Activated T-helper 1 cell treated with anti-CD3 and anti-CD28 coated beads, Interleukin-2, amount 50 U/mL, for 16 hours (primary cell): ENCODE data around the gene MACROD2.

ENCODE experiments used
- DNase-seq, 2 donors: peaks; one replicate each; pipeline ENCODE4 v3.0.0-alpha.2; 2020; ENCODE audit warnings: low read depth in 1 of 2, low spot score in 1 of 2

MACROD2 gene

DNA sequence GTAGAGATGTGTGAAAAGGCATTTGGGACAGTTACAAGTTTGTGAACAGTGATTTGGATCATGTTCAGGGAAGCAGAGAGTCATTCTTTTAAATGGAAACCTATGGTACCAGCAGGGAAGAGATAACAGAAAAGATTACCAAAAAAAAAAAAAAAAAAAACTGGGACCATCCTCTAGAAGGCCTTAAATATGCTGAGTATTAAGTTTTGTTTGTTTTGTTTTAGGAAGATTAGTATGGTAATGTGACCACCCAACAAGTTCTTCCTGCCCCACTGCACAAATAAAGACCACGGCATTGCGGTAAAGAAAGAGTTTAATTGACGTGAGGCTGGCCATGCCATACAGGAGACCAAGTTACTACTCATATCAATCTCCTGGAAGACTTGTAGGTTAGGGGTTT, 1631.8 kb downstream of the MACROD2 start:
- no peak for DNase-seq

DNA sequence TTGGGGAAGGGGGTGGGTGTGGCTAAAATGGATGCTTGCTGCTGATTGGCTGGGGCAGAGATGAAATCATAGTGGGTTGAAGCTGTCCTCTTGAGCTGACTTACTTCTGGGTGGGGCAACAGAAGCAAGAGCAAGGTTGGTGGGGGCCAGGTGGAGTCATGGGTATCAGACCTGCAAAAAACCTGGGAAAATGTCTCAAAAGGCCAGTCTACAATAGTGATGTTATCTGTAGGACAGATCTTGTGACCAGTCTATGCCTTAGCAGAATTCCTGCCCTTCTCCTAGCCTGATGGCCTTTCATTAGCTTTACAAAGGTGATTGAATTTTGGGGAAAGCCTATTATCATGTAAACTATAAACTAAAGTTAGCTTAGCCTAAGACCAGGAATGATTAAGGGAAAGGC, 1632.2 kb downstream of the MACROD2 start:
- DNase-seq: no peak

DNA sequence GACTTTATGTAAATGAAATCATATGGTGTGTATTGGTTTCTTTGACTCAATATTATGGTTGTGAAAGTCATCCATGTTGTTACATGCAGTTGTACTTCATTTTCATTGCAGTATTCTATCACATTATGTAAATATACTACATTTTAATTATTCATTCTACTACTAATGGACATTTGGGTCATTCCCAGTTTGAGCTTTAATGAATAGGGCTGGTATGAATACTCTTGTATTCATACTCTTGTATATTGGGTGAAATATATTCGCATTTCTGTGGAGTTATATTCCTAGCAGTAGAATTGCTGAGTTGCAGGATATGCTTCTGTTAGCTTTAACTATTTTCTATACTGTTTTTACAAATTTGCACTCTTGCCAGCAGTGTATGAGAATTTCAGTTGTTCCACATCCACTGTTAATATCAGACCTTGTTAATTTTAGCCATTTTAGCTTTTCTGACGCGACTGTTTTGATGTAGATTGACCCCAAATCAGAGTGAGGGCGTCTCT, 1633.6 kb downstream of the MACROD2 start:
- DNase-seq: no peak

DNA sequence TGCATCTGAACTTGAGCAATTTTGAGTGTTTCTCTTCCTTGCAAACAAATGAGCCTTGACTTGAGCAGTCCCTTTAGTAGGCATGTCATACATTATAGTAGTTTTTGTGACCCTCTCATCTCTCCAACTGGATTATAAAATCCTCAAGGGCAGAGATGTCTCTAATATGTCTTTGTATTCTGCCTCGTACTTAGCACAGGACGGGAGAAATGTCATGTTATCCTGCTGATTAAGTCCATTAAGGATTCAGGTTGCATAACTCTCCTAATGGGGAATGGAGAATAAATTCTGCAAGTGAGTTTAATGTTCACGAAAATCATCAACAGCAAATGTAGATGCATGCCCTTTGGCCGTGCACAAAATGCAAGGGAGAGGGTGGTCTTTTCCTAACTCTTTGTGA, 1635.0 kb downstream of the MACROD2 start:
- DNase-seq: no peak

DNA sequence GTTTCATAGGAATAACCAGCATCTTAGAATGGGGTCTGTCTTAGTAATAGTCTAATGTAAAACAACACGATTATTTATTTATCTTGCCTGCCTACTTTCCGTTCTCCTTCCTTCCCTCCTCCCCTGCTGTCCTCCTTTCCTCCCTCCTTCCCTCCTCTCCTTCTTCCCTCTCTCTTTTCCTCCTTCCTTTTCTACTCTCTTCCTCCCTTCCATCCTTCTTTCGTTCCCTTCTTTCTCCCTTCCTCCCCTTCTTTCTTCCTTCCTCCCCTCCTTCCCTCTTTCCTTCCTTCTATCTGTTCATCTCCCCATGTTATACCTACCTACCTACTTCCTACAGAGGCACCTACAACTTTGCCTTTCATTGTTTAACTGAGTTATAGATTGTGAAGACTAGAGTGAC, 1637.4 kb downstream of the MACROD2 start:
- DNase-seq: no peak

DNA sequence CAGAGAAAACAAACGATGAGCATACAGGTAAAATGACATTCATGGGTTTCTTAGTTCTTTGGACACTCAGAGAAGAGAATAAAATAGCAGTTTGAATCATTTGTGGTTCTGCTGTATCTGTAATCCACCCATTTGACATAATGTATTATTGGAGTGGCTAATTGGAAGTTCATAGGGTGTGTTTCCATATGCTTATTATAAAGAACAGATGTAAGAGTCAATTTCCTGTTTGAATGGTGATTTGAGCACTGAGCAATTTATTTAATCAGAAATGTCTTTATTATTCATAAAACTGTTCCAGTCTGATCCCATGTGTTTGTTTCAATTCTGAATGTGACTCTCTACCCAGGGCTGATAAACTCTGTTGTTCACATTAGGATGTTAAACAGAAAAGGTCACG, 1638.8 kb downstream of the MACROD2 start:
- DNase-seq: no peak

DNA sequence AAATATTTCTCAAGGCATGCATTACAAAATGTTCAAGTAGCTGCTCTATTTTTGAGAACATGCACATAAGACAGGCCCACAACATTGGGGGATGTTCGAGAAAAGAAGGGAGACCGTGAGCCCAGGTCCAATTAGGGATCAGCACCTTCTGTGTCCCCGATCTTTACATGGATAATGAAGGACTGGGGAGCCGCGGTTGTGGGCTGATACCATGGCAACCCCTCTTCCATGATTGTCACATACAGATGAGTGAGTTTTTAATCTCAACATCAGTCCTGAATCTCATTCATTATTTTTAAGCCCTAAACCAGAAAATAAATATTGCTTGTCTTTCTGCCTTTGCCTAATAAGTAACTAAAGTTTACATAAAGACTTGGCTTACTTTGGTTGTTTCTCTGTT, 1642.2 kb downstream of the MACROD2 start:
- DNase-seq: no peak

DNA sequence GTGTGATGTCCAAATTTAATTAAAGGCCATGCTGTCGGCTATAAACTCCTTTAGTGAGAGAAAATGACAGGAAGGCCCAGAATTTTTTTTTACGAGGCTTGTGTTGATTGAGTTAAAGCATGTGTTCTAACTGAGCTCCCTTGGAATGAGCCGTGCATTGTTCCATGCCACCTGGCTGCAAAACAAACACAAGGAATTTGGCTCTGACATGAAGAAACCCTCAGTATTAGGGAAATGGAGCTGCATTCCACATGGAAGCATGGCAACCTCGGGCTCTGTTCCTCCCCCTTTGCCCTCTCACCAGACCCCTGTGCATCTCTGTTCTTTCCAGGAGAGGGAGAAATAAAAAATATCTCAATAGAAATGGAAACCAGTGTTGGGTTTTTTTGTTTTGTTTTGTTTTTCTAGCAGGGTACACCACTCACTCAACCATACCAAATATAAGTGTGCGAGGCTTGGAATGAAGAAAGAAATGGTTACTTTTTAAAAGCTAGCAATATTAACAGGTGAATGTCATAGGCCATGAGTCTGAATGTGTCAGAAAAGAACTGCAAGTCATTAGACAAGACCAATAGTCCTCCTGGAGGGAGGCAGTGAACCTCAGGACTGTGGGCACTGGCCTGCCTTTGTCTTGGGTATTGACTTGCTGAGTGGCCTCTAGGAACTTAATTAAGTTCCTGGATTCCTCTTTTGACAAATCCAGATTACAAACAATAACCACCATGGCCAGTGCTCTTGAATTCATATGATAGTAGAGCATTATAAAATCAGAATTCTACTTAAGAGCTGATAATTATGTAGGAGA, 1642.8 kb downstream of the MACROD2 start:
- no peak for DNase-seq

DNA sequence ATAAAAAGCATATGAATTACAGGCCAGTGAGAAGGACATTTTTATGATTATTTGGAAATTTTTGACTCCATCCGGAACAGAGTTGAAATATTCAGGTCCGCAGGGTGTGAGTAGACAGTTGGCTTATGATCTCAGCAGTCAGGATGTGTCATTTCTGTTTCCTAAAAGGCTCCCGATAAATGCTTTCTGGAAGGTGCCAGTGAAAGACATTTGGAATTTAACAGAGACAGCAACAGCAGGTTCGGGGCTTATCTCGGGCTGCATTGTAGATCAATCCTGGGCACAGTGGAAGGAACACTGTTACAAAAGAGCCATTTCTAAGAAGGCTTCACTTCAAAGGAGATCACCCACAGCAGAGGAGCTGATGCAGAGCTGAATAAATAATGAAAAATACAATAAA, 1643.5 kb downstream of the MACROD2 start:
- DNase-seq: no peak

DNA sequence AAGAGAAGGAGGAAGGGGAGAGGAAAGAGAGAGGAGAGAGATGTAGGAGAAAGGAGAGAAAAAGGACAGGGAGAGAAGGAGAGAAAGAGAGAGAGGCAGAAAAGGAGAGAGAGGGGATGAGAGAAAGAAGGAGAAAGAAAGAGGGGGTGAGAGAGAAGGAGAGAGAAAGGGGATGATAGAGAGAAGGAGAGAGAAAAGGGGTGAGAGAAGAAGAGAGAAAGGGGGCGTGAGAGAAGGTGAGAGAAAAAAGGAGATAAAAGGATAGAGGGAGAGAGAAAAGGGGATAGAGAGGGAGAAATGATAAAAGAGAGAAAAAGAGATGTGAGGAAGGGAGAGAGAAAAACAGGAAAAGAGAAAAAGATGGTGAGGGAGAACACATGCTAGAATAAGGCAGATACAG, 1644.5 kb downstream of the MACROD2 start:
- DNase-seq: no peak

DNA sequence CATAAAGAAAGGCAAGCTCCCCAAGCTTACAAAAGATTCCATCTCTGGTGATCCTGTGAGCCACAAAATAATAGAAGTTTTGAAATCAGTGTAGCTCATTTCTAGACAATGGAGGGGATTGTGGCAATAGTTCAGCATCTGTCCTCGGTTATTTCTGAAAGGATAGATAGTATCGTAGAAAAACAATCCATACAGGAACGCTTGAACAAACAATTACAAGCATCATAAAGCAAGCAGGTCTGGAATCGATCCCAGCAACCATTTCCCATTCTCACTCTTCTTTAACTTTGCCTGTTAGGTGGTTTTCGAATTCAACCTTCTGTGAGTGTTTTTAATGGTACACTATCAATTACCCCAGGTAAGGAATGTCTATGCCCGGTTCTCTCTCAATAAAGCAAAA, 1646.8 kb downstream of the MACROD2 start:
- no peak for DNase-seq

DNA sequence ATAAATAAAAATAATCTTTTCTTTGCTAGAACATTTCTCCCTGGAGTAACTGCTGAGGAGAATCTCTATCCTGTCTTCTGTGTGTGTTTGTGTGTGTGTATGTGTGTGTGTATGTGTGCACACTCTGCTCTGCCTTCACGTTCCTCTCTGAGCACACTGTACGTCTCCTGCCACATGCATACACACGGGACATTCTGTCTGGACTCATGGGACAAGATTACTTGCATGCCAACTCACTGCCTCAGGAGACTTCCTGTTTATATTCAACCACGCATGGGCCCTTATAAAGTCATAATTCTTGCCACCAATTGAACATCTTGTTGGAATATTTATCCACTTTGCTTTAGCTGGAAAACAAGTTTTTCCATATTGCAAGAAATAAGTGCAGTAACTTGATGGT, 1647.4 kb downstream of the MACROD2 start:
- no peak for DNase-seq

DNA sequence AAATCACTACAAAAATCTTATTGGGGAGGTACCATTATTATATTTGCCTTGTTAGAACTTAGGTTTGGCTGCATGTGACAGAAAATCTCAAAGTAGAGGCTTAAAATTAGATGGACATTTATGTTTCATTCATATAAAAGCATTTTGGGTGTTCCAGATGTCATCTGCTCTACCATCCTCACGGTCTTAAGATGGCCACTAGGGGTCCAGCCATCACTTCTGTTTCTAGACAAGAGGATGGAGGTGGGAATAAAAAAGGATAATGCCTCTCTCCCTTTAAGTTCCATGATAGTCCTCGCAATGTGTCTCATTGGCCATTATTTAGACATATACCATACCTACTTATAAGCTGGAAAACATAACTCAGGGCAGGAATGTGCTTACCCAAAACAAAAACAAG, 1648.4 kb downstream of the MACROD2 start:
- no peak for DNase-seq

DNA sequence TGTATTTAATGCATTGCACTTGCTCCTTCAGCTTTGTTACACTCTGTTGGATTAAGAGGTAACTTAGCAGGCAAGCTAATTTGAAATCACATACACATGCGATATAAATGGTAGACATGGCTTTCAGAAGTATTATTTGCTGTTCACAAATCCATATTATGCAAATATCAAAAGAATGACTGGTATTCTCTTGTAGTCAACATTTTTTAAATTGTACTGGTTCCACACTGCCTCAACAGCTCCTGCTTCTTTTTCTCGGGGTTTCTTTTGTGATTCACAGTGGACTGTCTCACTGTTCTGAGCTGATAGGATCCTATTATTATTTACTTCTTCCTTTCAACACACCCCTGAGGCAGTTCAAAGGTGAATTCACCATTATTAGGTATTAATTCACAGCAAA, 1650.5 kb downstream of the MACROD2 start:
- DNase-seq: no peak

DNA sequence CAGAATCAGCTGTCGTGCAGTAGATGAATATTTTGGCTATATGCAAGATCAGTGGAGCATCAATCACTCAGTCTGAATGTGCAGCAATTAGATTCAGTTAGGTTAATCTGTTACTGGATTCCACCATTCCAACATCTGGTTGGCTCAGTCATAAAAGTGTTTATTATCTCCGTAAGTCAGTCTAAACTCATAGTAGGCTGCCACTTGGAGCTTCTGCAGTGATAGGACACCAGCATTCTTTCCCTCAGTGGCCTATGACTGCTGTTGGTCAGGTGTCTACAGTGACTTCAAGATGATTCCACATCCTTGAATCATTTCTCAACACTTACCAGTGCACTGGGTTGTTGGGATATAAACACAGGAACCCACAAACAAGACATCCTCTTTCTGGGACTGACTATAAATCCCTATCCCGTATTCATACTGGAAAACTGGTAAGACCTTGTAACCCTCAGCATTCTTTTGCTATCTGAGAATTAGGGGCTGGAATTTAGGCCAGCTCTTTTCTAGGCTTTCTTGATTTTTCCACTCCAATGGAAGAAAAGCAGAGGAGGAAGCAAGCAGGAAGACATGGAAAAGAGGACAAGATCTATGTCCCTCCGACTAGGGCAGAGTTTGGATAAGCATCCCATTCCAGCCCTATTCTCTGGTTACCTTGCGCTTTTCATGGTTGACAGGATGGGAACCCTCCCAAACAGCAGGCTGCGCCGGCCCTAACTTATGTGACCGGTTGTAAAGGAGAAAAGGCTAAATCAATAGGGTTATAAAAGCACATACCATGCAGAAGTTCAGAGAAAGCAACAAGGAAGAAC, 1658.3 kb downstream of the MACROD2 start:
- no peak for DNase-seq

DNA sequence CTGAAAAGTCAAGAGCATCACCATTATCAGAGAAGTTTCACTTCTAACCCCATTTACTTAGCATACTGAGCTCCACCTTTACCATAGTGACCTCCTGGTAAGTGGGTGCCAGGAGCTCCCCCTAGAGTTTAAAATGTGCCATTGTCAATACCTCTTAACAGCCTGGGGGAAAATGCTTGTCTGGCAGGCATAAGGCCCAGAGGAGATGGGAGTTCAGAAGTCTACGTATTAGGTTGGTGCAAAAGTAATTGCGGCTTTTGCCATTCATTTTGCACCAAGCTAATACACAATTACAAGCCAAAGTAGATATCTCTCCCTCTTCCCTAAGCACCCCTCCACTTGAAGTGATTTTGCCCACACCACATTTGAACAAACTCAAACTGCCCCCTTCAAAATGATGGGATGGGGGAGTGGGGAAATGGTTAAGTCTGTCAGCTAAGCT, 1658.9 kb downstream of the MACROD2 start:
- no peak for DNase-seq

DNA sequence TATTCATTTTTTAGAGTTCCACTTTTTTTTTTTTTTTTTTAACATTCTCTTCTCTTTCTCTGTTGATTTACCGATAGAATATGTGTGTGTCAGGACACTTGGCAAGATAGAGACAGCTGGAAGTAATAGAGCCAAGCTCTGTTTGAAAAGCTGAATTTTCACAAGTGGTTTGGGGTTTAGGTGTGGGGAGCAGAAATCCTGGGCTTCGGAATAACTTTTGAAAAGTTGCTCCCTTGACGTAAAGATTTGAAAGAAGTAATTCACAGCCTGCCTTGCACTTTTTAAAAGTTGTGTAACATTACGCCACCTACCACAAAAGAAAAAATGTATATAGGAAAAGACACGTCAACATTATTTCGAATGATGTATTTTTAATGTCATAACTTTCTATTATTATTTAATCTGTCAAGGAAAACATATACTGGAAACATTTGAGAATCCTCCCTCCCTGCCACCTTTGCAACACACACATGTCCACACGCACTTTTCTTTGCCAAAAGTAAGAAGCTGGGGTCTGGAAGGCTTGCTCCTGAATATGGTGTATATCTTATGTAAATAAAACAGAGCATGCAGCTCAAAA, 1660.1 kb downstream of the MACROD2 start:
- DNase-seq: no peak

DNA sequence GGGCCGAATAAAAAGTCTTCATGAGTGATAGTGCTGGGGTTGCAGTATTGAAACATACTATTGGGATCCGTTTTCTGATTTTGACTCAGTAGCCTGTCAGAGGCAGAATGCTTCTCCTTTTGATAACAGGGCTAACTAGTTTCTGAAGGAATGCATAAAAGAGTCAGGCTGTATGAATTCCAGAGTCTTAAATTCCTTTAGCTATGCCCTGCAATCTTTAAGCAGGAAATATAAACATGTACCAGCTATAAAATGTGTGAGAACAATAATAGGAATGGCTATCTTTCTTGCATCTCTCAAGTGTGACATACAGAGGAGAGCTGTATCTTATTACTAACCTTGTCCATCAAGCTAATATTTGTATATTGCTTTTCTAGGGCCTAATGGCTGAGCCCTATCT, 1660.8 kb downstream of the MACROD2 start:
- no peak for DNase-seq

DNA sequence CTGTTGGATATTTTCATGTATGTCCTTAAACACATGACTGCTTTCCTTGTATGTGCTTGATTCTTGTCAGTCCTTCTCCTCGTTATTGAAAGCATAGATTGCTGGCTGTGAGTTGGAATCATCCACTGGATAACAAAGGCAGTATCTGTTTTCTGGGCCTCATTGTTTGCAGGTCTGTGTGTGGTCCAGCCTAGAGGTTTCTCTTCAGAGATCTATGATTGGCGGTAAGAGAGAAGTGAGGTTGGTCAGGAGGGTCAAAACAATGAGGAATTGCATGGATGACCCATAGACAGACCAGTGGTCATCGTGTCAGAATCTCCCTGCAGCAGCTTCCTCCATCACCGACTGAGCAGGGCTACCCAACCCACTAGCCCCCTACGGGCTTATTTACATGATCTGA, 1663.0 kb downstream of the MACROD2 start:
- no peak for DNase-seq

DNA sequence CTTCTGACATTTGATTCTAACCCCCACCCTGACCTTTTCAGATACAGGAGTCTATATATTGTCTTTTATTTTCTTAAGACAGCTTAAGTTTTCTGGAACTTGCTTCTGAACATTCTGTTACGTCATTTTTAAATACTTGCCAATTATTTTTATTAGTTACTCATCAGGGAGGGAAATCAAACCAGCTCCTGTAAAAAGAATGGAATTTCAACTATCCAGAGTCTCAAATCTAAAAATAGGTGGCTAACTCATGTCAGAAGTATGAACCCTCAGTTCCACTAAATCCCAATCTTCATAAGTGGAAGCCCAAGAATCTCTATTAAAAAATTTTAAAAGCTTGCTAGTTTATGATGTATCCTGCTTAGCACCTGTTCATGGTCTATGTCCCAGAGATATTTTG, 1677.9 kb downstream of the MACROD2 start:
- no peak for DNase-seq

DNA sequence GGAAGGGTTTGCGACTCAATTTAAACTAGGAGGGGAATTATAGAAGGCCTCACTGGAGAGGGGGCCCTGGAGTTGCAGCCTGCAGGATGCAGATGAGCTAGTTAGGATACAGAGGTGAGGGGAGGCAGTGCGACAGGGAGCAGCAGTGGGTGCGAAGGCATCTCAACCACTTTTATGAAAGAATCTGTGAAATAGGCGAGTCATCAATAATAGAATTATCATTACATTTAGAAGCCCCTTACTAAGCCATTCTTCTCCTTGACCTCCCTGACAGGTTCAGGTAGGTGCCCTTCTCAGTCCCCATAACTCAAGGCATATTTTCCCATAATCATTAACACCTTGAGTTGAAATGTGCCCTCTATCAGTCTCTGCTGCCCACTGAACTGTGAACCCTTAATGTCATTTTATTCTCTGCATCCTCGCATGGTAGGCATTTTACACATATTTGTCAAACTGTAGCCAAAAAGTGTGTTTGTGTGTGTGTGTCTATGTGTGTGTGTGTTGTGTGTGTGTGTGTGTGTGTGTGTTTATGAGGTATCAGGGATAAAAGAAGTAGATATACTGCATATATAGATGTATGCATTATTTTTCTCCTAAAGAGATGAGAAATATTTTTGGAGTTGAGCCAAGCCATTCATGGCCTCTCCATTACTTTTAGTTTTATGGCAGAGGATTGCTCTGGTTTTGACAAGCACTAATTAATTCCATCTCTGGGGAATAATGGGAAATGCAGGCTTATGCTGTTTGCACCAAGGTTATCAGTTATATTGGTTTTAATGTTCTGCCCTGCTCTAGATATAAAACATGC, 1679.1 kb downstream of the MACROD2 start:
- DNase-seq: no peak
